Common myeloid progenitor, CD34-positive (primary cell): ENCODE results near the gene GIGYF2.

ENCODE experiments used
- CTCF ChIA-PET: fragments of 350-600 bp; sonication (Branson Sonifier 250); formaldehyde crosslinking; loops from one replicate; lab custom pipeline; 2021; ENCODE audit warnings: antibody characterized with exemption; lab: Charles Lee
- POLR2A ChIA-PET: fragments of 350-600 bp; sonication (Branson Sonifier 250); formaldehyde crosslinking; loops from one replicate; lab custom pipeline; 2021; ENCODE audit warnings: antibody characterized with exemption; lab: Charles Lee
- DNase-seq, 3 donors: peaks; one replicate each; pipeline versions ENCODE4 v3.0.0 to v3.0.0-alpha.2; 2013
- H3K27ac ChIP-seq, 2 experiments: 1 replicate in 1 of 2; 2 replicates in 1 of 2; pipeline ENCODE4 v1.7.0; 2013; ENCODE audit warnings: inconsistent platforms in 2 of 2, low read length in 2 of 2, mild to moderate bottlenecking in 2 of 2, low read depth in 1 of 2, moderate library complexity in 1 of 2; ENCODE audit not compliant: severe bottlenecking in 2 of 2, insufficient read depth in 1 of 2, poor library complexity in 1 of 2
- H3K27me3 ChIP-seq, 5 experiments: replicated peaks in 2 of 5; 1 replicate in 3 of 5; 2 replicates in 2 of 5; pipeline versions ENCODE4 v1.6.1 to v1.7.0; 2013; ENCODE audit warnings: low read length in 4 of 5, mild to moderate bottlenecking in 2 of 5, moderate library complexity in 2 of 5, inconsistent platforms in 1 of 5; ENCODE audit not compliant: insufficient read depth in 5 of 5, control insufficient read depth in 4 of 5
- H3K36me3 ChIP-seq, 4 experiments: 1 replicate in 2 of 4; 2 replicates in 2 of 4; pipeline versions ENCODE4 v1.6.1 to v1.7.0; 2013; ENCODE audit warnings: low read length in 3 of 4, control low read depth in 1 of 4, mild to moderate bottlenecking in 1 of 4; ENCODE audit not compliant: control insufficient read depth in 4 of 4, insufficient read depth in 4 of 4
- H3K4me1 ChIP-seq, 4 experiments: 1 replicate in 3 of 4; 2 replicates in 1 of 4; pipeline versions ENCODE4 v1.6.1 to v1.7.1; 2013; ENCODE audit warnings: low read length in 3 of 4, mild to moderate bottlenecking in 3 of 4, control low read depth in 1 of 4, inconsistent platforms in 1 of 4, moderate library complexity in 1 of 4; ENCODE audit not compliant: control insufficient read depth in 4 of 4, insufficient read depth in 4 of 4; ENCODE audit errors: control extremely low read depth in 1 of 4
- H3K4me3 ChIP-seq, 7 experiments: 1 replicate in 4 of 7; 2 replicates in 3 of 7; pipeline versions ENCODE4 v1.5.1 to v1.7.0; 2013; ENCODE audit warnings: mild to moderate bottlenecking in 7 of 7, low read length in 6 of 7, moderate library complexity in 6 of 7, inconsistent platforms in 2 of 7, low read depth in 2 of 7, control low read depth in 1 of 7; ENCODE audit not compliant: insufficient read depth in 4 of 7, control insufficient read depth in 1 of 7; ENCODE audit errors: extremely low read depth in 1 of 7
- H3K9me3 ChIP-seq, 5 experiments: 1 replicate in 4 of 5; 2 replicates in 1 of 5; pipeline versions ENCODE4 v1.6.1 to v1.7.1; 2013; ENCODE audit warnings: low read length in 4 of 5, mild to moderate bottlenecking in 2 of 5, inconsistent platforms in 1 of 5, low read depth in 1 of 5, moderate library complexity in 1 of 5; ENCODE audit not compliant: control insufficient read depth in 4 of 5, insufficient read depth in 2 of 5; ENCODE audit errors: control extremely low read depth in 1 of 5
- WGBS: methylation state at CpG from one replicate; pipeline ENCODE4 v1.1.5; 2013; ENCODE audit not compliant: insufficient coverage; 5-methylcytosine and 5-hydroxymethylcytosine counted together

The GIGYF2 gene

GRCh38 chr2:232879618-232880494 is 182.7 kb downstream of the GIGYF2 start:
- CTCF ChIA-PET = no interaction called here
- Histone ChIP-seq H3K9me3 (no peaks in the 10 kb centered on the region), H3K4me1 (peaks cover 0 to 15% (median 12%) of the 10 kb centered on the region in 4 experiments), H3K36me3 (no peaks in the 10 kb centered on the region), H3K27me3 (peaks cover 0 to 22% (median 5%) of the 10 kb centered on the region in 5 experiments), H3K4me3 (no peak overlapping the region), H3K27ac (no peak overlapping the region)
- WGBS = 97% methylated on average over 16 of the region's 21 CpGs
- POLR2A ChIA-PET = no interaction called here
- DNase-seq = no peak

DNA sequence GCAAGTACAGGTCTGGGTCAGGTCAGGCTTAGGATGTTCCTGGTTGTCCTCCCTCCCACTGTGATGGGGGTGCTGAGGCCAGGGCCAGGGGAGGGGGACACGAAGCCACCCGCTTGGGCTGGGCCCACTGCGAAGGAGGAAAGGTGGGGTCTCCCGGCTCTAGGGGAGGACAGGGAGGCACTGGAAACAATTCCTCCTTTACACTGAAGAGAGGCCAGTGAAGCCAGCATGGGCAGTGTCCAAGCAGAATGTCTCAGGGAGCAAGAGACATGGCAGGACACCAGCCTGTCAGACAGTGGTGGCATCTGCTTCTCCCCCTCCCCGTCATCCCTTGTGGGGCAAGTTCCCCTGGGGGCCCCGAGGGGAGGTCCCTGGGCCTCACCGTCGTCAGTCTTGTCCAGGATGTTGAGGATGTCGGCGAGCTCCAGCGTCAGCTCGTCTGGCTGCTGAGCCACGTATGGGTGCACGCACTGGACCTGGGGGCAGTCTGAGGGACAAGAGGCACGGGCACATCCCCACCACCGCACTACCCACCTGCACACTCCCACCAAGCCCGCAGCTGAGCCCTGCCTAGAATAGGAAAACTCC is 183.7 kb downstream of the GIGYF2 start:
- H3K27ac ChIP-seq = no peak overlapping the region
- no peak for DNase-seq
- H3K36me3 ChIP-seq = no peaks in the 10 kb centered on the region
- H3K4me3 ChIP-seq = no peak overlapping the region
- H3K9me3 ChIP-seq = no peaks in the 10 kb centered on the region
- peaks cover 0 to 12% (median 3%) of the 10 kb centered on the region in 5 experiments for H3K27me3 ChIP-seq
- CTCF ChIA-PET = no interaction called here
- WGBS = 81% methylated on average over 13 of the region's 17 CpGs
- peaks cover 0 to 9% (median 7%) of the 10 kb centered on the region in 4 experiments for H3K4me1 ChIP-seq
- POLR2A ChIA-PET = no interaction called here

- no peak overlapping the region for H3K4me3 ChIP-seq
- peaks cover 0 to 1% (median 0%) of the 10 kb centered on the region in 4 experiments for H3K4me1 ChIP-seq
- WGBS = 99% methylated on average over 15 of the region's 17 CpGs
- POLR2A ChIA-PET = no interaction called here
- H3K9me3 ChIP-seq = no peaks in the 10 kb centered on the region
- CTCF ChIA-PET = no interaction called here
- no peaks in the 10 kb centered on the region for H3K36me3 ChIP-seq
- no peak for DNase-seq
- peaks cover 0 to 4% (median 2%) of the 10 kb centered on the region in 5 experiments for H3K27me3 ChIP-seq
- H3K27ac ChIP-seq = no peak overlapping the region
Measured at GRCh38 chr2:232882085-232882484, 185.0 kb downstream of the GIGYF2 start.

DNA sequence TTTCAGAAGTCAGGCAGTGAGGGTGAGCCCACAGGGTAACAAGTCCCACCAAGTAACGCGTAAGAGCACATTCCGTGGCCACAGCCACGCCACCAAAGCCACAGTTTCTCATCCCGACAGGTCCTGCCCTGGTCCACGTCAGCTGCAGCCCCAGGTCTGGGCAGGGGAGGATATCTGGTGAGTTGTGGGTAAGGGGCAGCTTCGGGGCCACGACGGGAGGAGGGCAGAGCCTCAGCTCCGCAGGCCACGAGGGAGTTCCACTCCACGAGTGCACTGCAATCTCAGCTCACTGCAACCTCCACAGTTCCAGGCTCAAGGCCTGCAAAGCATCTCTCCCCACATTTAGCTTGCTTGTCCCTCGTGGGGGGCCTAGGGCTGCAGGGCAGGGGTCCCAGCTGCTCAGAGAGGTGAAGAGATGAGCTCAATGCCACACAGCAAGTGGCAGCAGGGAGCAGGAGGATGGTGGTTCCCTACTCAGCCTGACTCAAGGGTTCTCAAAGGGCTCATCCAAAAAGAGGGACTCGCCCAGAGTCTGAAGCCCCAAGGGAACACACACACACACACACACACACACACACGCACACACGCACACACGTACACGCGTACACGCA is 185.5 kb downstream of the GIGYF2 start:
- no peaks in the 10 kb centered on the region for H3K36me3 ChIP-seq
- H3K4me3 ChIP-seq = no peak overlapping the region
- H3K27ac ChIP-seq = no peak overlapping the region
- H3K4me1 ChIP-seq = no peaks in the 10 kb centered on the region
- DNase-seq = no peak
- H3K27me3 ChIP-seq = peaks cover 0 to 2% (median 0%) of the 10 kb centered on the region in 5 experiments
- H3K9me3 ChIP-seq = no peaks in the 10 kb centered on the region
- 96% methylated on average over 16 of the region's 20 CpGs for WGBS
- POLR2A ChIA-PET = no interaction called here
- CTCF ChIA-PET = no interaction called here

GRCh38 chr2:232883116-232883721 is 186.1 kb downstream of the GIGYF2 start:
- H3K27ac ChIP-seq = no peak overlapping the region
- DNase-seq = no peak
- CTCF ChIA-PET = no interaction called here
- no peak overlapping the region for H3K4me3 ChIP-seq
- no peaks in the 10 kb centered on the region for H3K36me3 ChIP-seq
- H3K9me3 ChIP-seq = no peaks in the 10 kb centered on the region
- WGBS = 98% methylated on average over 29 of the region's 29 CpGs
- no peaks in the 10 kb centered on the region for H3K4me1 ChIP-seq
- POLR2A ChIA-PET = no interaction called here
- no peaks in the 10 kb centered on the region for H3K27me3 ChIP-seq

- DNase-seq = no peak
- Histone ChIP-seq H3K36me3 (no peaks in the 10 kb centered on the region), H3K27ac (no peak overlapping the region), H3K27me3 (no peaks in the 10 kb centered on the region), H3K9me3 (no peaks in the 10 kb centered on the region), H3K4me3 (no peak overlapping the region), H3K4me1 (no peaks in the 10 kb centered on the region)
- ChIA-PET CTCF (no interaction called here), POLR2A (interaction anchor here (1.1 kb wide), 1 partner anchor 176 kb away, joined by 4 read pairs; the partner anchor contains the start of gene INPP5D)
- 94% methylated on average over 11 of the region's 11 CpGs for WGBS
Measured at GRCh38 chr2:232884001-232884421, 186.9 kb downstream of the GIGYF2 start.
